HG02610 (cell line): Measurements from ENCODE around the gene KDM6A.
A peak's percentile ranks its signal among the peaks of the same experiment; 100 is the strongest.
"Not testable (repeated sequence)": the region's sequence is repeated elsewhere in the genome, so short reads cannot be mapped to it uniquely, and the experiment has no call there.

Source experiments
- ATAC-seq: cut with Tn5 transposase; IDR thresholded peaks from one replicate; pipeline ENCODE4 v1.9.1; 2021; ENCODE audit warnings: mild to moderate bottlenecking, moderate library complexity; ENCODE audit not compliant: unreplicated experiment

KDM6A gene

GRCh38 chrX:44954562-44954961 is 81.6 kb downstream of the KDM6A start:
- ATAC-seq = no peak

- no peak for ATAC-seq
These were observed 84.9 kb downstream of the KDM6A start for GRCh38 chrX:44957848-44958247.

GRCh38 chrX:44958480-44958879 is 85.5 kb downstream of the KDM6A start:
- no peak for ATAC-seq

GRCh38 chrX:44961817-44962607 is 89.0 kb downstream of the KDM6A start:
- no peak for ATAC-seq

GRCh38 chrX:44962944-44963343 is 90.0 kb downstream of the KDM6A start:
- ATAC-seq = no peak

- ATAC-seq = no peak
These were observed 94.2 kb downstream of the KDM6A start for GRCh38 chrX:44967221-44967620.

- no peak for ATAC-seq
These were observed 97.7 kb downstream of the KDM6A start for GRCh38 chrX:44970709-44971108.

GRCh38 chrX:44971674-44972073 is 98.7 kb downstream of the KDM6A start:
- ATAC-seq = no peak

- ATAC-seq = no peak
These were observed 99.1 kb downstream of the KDM6A start for GRCh38 chrX:44972132-44972531.

GRCh38 chrX:44973420-44973932 is 100.5 kb downstream of the KDM6A start:
- no peak for ATAC-seq

- ATAC-seq = no peak
These were observed 101.5 kb downstream of the KDM6A start for GRCh38 chrX:44974451-44974850.

- no peak for ATAC-seq
These were observed 102.8 kb downstream of the KDM6A start for GRCh38 chrX:44975666-44976263.

GRCh38 chrX:44978976-44979375 is 106.0 kb downstream of the KDM6A start:
- ATAC-seq = no peak

GRCh38 chrX:44980403-44980802 is 107.4 kb downstream of the KDM6A start:
- ATAC-seq = no peak

- no peak for ATAC-seq
These were observed 107.9 kb downstream of the KDM6A start for GRCh38 chrX:44980883-44981282.

GRCh38 chrX:44989995-44990770 is 117.2 kb downstream of the KDM6A start:
- no peak for ATAC-seq

GRCh38 chrX:44992775-44993174 is 119.8 kb downstream of the KDM6A start:
- ATAC-seq = no peak

GRCh38 chrX:44996277-44996676 is 123.3 kb downstream of the KDM6A start:
- peak; percentile 86 for ATAC-seq

- ATAC-seq = no peak
These were observed 124.4 kb downstream of the KDM6A start for GRCh38 chrX:44997282-44997812.

GRCh38 chrX:44997888-44998287 is 124.9 kb downstream of the KDM6A start:
- peak; percentile 52 for ATAC-seq

- not testable (repeated sequence) for ATAC-seq
These were observed 126.2 kb downstream of the KDM6A start for GRCh38 chrX:44999237-44999636.
